Neural progenitor cell (in vitro differentiated cells): ENCODE measurements around the gene ARL13B.

Experiments used
- EZH2 ChIP-seq: fragments of 200-600 bp; sonication (generic); IDR thresholded peaks from 2 replicates; pipeline ENCODE4 v1.6.1; 2017; ENCODE audit warnings: antibody characterized with exemption, mild to moderate bottlenecking, moderate library complexity
- EZH2phosphoT487 ChIP-seq: fragments of 200-600 bp; sonication (generic); IDR thresholded peaks from 2 replicates; pipeline ENCODE4 v1.6.1; 2017; ENCODE audit warnings: antibody characterized with exemption
- TF ChIP-seq, protein P1 (sequence below): fragments of 200-600 bp; sonication (generic); IDR thresholded peaks from 2 replicates; pipeline ENCODE4 v1.5.1; 2017; ENCODE audit warnings: antibody characterized with exemption, mild to moderate bottlenecking

DNA sequence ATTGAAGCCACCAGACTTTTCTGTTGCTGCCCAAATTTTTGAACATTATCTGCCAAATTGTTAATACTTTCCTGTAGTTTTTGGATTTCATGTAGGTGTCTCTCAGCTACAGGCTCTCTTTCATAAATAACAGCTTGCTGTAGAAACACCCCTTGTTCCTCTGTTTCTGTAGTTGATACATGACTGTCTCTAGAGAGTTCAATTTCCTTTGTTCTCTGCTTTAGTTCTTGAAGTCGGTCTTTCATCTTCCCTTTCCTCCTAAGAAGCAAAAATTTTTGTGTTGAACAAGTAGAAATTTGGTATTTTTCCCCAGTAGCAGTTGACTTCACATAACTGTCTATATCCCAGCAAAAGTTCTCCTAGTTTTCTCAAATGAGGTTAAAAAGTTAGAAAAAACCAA lies 35.1 kb downstream of the ARL13B start:
- TF ChIP-seq EZH2 (no peak), EZH2phosphoT487 (no peak)
- TF ChIP-seq, protein P1, sequence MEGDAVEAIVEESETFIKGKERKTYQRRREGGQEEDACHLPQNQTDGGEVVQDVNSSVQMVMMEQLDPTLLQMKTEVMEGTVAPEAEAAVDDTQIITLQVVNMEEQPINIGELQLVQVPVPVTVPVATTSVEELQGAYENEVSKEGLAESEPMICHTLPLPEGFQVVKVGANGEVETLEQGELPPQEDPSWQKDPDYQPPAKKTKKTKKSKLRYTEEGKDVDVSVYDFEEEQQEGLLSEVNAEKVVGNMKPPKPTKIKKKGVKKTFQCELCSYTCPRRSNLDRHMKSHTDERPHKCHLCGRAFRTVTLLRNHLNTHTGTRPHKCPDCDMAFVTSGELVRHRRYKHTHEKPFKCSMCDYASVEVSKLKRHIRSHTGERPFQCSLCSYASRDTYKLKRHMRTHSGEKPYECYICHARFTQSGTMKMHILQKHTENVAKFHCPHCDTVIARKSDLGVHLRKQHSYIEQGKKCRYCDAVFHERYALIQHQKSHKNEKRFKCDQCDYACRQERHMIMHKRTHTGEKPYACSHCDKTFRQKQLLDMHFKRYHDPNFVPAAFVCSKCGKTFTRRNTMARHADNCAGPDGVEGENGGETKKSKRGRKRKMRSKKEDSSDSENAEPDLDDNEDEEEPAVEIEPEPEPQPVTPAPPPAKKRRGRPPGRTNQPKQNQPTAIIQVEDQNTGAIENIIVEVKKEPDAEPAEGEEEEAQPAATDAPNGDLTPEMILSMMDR: no peak
